Measurements from ENCODE around the gene MYO1F.
"Not testable (repeated sequence)": the region's sequence is repeated elsewhere in the genome, so short reads cannot be mapped to it uniquely, and the experiment has no call there.

MYO1F gene

DNA sequence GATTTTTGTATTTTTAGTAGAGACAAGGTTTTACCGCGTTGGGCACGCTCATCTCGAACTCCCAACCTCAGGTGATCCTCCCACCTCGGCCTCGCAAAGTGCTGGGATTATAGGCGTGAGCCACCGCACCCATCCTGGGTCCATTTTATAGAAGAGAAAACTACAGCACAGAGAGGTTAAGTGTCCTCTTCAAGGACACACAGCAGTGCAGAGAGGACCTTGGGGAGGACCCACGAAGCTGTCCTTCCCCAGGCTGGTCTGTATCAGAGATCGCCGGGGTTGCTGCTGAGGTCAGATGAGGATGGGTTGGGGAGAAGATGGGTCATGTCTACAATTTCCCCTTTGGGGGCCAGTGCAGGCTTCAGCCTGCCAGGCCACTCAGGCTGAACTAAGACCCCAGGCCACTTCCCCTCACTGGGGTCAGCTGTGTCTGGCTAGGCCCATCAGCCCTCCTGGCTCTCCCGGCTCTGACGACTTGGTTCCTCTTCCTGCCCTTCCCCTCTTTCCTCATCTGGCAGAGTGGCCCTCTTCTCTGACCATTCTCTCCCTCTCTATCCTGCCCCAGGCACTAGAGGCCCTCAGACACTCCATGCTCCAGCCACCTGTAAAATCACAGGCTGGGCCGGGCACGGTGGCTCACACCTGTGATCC, 9.6 kb downstream of the MYO1F start:
- DNase-seq: no peak
- H3K4me3 ChIP-seq (ENCODE audit: low read depth, low read length): no peak overlapping the region
- in situ Hi-C loops (cut with HindIII; ENCODE audit: low pct_ligation_motif_present, low sequenced_read_pairs): no loop called here
- TF ChIP-seq CTCF (IDR thresholded peaks at IDR 0.05; ENCODE audit: low read depth, low read length, missing control alignments): no peak
- no peaks in the 10 kb centered on the region for H3K27me3 ChIP-seq (replicated peaks)
- H3K27ac ChIP-seq: no peak overlapping the region
- no peaks in the 10 kb centered on the region for H3K36me3 ChIP-seq (replicated peaks)

DNA sequence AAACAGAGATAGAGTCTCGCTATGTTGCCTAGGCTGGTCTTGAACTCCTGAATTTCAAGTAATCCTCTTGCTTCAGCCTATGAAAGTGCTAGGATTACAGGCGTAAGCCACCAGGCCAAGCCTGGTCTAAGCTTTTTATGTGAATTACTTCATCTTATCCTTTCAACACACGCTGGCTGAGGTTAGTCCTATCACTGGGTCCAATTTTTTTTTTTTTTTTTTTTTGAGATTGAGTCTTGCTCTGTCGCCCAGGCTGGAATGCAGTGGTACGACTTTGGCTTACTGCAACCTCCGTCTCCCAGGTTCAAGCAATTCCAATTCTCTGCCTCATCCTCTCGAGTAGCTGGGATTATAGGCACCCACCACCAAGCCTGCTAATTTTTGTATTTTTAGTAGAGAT, 10.4 kb downstream of the MYO1F start:
- no peak for TF ChIP-seq CTCF (IDR thresholded peaks at IDR 0.05; ENCODE audit: low read depth, low read length, missing control alignments)
- no peak for DNase-seq
- H3K27me3 ChIP-seq (replicated peaks): no peaks in the 10 kb centered on the region
- no peak overlapping the region for H3K4me3 ChIP-seq (ENCODE audit: low read depth, low read length)
- H3K27ac ChIP-seq: no peak overlapping the region
- in situ Hi-C loops (cut with HindIII; ENCODE audit: low pct_ligation_motif_present, low sequenced_read_pairs): no loop called here
- no peaks in the 10 kb centered on the region for H3K36me3 ChIP-seq (replicated peaks)

DNA sequence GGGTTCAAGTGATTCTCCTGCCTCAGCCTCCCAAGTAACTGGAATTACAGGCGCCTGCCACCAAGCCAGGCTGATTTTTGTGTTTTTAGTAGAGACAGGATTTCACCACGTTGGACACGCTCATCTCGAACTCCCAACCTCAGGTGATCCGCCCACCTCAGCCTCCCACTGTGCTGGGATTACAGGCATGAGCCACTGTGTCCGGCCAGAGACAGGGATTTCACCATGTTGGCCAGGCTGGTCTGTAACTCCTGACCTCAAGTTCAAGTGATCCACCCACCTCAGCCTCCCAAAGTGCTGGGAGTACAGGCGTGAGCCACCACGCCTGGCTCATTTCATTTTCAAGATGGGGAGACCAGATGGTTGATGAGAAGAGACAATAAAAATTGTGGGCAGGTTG, 12.4 kb downstream of the MYO1F start:
- H3K4me3 ChIP-seq (ENCODE audit: low read depth, low read length); DNase-seq; H3K36me3 ChIP-seq (replicated peaks); H3K27me3 ChIP-seq (replicated peaks); H3K27ac ChIP-seq; in situ Hi-C loops (cut with HindIII; ENCODE audit: low pct_ligation_motif_present, low sequenced_read_pairs): not testable (repeated sequence)

GRCh38 chr19:8561075-8561764, 16.0 kb downstream of the MYO1F start:
- H3K27me3 ChIP-seq (replicated peaks): no peaks in the 10 kb centered on the region
- in situ Hi-C loops (cut with HindIII; ENCODE audit: low pct_ligation_motif_present, low sequenced_read_pairs): no loop called here
- no peak overlapping the region for H3K27ac ChIP-seq
- no peaks in the 10 kb centered on the region for H3K36me3 ChIP-seq (replicated peaks)
- no peak overlapping the region for H3K4me3 ChIP-seq (ENCODE audit: low read depth, low read length)
- no peak for DNase-seq
- TF ChIP-seq CTCF (IDR thresholded peaks at IDR 0.05; ENCODE audit: low read depth, low read length, missing control alignments): no peak

GRCh38 chr19:8558325-8558724, 18.9 kb downstream of the MYO1F start:
- in situ Hi-C loops (cut with HindIII; ENCODE audit: low pct_ligation_motif_present, low sequenced_read_pairs): no loop called here
- no peak for DNase-seq
- Histone ChIP-seq H3K4me3 (ENCODE audit: low read depth, low read length) (no peak overlapping the region), H3K36me3 (replicated peaks) (no peaks in the 10 kb centered on the region), H3K27ac (no peak overlapping the region), H3K27me3 (replicated peaks) (no peaks in the 10 kb centered on the region)
- no peak for TF ChIP-seq CTCF (IDR thresholded peaks at IDR 0.05; ENCODE audit: low read depth, low read length, missing control alignments)

GRCh38 chr19:8557642-8558238, 19.5 kb downstream of the MYO1F start:
- Histone ChIP-seq H3K27ac (no peak overlapping the region), H3K4me3 (ENCODE audit: low read depth, low read length) (no peak overlapping the region), H3K36me3 (replicated peaks) (no peaks in the 10 kb centered on the region), H3K27me3 (replicated peaks) (no peaks in the 10 kb centered on the region)
- no peak for TF ChIP-seq CTCF (IDR thresholded peaks at IDR 0.05; ENCODE audit: low read depth, low read length, missing control alignments)
- DNase-seq: no peak
- in situ Hi-C loops (cut with HindIII; ENCODE audit: low pct_ligation_motif_present, low sequenced_read_pairs): no loop called here

GRCh38 chr19:8553729-8554128, 23.5 kb downstream of the MYO1F start:
- in situ Hi-C loops (cut with HindIII; ENCODE audit: low pct_ligation_motif_present, low sequenced_read_pairs); DNase-seq; H3K27me3 ChIP-seq (replicated peaks); H3K36me3 ChIP-seq (replicated peaks); H3K27ac ChIP-seq; H3K4me3 ChIP-seq (ENCODE audit: low read depth, low read length): not testable (repeated sequence)

All from brain microvascular endothelial cell (primary cell).